ENCODE measurements around the gene MIPOL1. TPM values are rescaled to one million over a fixed set of nuclear protein-coding genes. Genes with fewer than 3 reads are reported as not detected.

Gene MIPOL1
- total and polyA plus RNA-seq, 7 experiments from 2014 or later = 0.12 to 0.69 (median 0.27) TPM; not detected in 4

DNA sequence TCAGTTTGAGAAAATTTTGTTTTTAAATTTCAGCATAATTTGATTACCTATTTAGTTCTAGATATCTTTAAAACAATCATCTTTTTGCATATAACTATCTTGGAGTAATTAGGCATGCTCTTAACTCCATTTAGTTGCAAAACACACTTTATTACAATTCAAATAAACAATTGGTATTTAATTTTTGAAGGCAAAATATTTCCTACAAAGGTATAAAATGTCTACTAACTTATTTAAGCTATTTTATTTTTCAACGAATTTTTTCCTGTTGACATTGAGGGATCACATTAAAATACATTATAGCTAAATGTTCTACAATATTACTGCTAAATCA lies 389.0 kb downstream of the MIPOL1 start:
- no peaks in the 10 kb centered on the region for H3K36me3 ChIP-seq (ENCODE audit: control insufficient read depth in 2 of 3, insufficient read depth in 3 of 3, low read length in 3 of 3)
- Mint-ChIP-seq H3K36me3 (peaks cover 0 to 31% (median 0%) of the 10 kb centered on the region in 5 donors), H3K9me3 (peaks cover 2 to 53% (median 24%) of the 10 kb centered on the region in 11 donors), H3K4me1 (peaks cover 0 to 2% (median 0%) of the 10 kb centered on the region in 7 donors), H3K27ac (no peak overlapping the region), H3K27me3 (peaks cover 55 to 74% (median 65%) of the 10 kb centered on the region in 5 donors), H3K4me3 (no peak overlapping the region)
- CTCF ChIA-PET = no interaction called here
- H3K27ac ChIP-seq (ENCODE audit: low read depth, low read length) = no peak overlapping the region
- intact Hi-C loops (cut with micrococcal nuclease) = loop anchor here in 1 of 2 donors (5.0 kb wide), 1 partner anchor 1069 kb away; no protein-coding TSS in a partner anchor
- H3K27me3 ChIP-seq (ENCODE audit: control insufficient read depth in 2 of 2, insufficient read depth in 2 of 2, low read length in 2 of 2) = peaks cover 0 to 7% of the 10 kb centered on the region in 2 donors
- H3K9me3 ChIP-seq (ENCODE audit: control insufficient read depth in 2 of 3, low read length in 3 of 3) = no peaks in the 10 kb centered on the region
- POLR2A ChIA-PET = no interaction called here
- ATAC-seq (no peak), DNase-seq (no peak)
- no peaks in the 10 kb centered on the region for H3K4me1 ChIP-seq (ENCODE audit: control insufficient read depth in 2 of 2, insufficient read depth in 2 of 2, low read length in 2 of 2)
- H3K4me3 ChIP-seq (ENCODE audit: low read length) = no peak overlapping the region

DNA sequence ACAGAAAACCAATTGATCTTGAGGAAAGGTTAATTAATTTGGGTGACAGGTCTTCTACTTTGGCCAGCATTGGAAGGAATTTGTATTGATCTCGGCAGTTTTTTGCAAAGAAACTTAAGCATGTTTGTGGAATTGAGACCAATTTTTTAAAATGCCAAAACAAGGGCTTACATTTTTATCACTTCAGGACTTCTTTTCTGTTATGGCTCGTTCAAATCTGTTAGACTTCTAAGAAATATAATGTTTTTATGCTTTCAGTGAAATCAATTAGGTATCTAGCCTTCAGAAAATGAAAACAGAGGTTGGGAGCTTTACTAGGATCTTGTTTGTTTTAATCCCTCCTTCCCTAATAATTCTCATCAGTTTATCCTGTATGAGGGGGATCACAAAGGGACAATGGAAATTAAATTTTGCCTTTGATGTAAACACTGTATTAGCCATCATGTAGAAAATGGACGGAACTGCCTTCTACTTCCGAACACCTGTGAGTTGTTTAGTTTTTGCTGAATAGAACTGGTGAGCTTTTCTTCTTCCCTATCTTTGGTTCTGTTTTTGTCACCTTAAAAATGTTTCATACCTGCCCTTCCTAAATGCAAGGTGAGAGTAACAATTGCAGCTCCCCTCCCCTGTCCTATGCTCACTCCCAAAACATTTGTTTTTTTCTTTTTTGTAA lies 389.5 kb downstream of the MIPOL1 start:
- no peak overlapping the region for H3K27ac ChIP-seq (ENCODE audit: low read depth, low read length)
- Mint-ChIP-seq H3K27ac (peak overlapping the region in 1 of 9 donors; percentile 18), H3K9me3 (peaks cover 3 to 57% (median 24%) of the 10 kb centered on the region in 11 donors), H3K4me3 (no peak overlapping the region), H3K4me1 (peaks cover 0 to 2% (median 0%) of the 10 kb centered on the region in 7 donors), H3K27me3 (peaks cover 56 to 76% (median 64%) of the 10 kb centered on the region in 5 donors), H3K36me3 (peaks cover 0 to 31% (median 0%) of the 10 kb centered on the region in 5 donors)
- DNase-seq = no peak
- ATAC-seq = no peak
- ChIA-PET POLR2A (no interaction called here), CTCF (no interaction called here)
- no peaks in the 10 kb centered on the region for H3K36me3 ChIP-seq (ENCODE audit: control insufficient read depth in 2 of 3, insufficient read depth in 3 of 3, low read length in 3 of 3)
- H3K4me3 ChIP-seq (ENCODE audit: low read length) = no peak overlapping the region
- no peaks in the 10 kb centered on the region for H3K9me3 ChIP-seq (ENCODE audit: control insufficient read depth in 2 of 3, low read length in 3 of 3)
- intact Hi-C loops (cut with micrococcal nuclease) = loop anchor here in 1 of 2 donors (5.0 kb wide), 1 partner anchor 1070 kb away; no protein-coding TSS in a partner anchor
- H3K4me1 ChIP-seq (ENCODE audit: control insufficient read depth in 2 of 2, insufficient read depth in 2 of 2, low read length in 2 of 2) = no peaks in the 10 kb centered on the region
- peaks cover 0 to 7% of the 10 kb centered on the region in 2 donors for H3K27me3 ChIP-seq (ENCODE audit: control insufficient read depth in 2 of 2, insufficient read depth in 2 of 2, low read length in 2 of 2)

DNA sequence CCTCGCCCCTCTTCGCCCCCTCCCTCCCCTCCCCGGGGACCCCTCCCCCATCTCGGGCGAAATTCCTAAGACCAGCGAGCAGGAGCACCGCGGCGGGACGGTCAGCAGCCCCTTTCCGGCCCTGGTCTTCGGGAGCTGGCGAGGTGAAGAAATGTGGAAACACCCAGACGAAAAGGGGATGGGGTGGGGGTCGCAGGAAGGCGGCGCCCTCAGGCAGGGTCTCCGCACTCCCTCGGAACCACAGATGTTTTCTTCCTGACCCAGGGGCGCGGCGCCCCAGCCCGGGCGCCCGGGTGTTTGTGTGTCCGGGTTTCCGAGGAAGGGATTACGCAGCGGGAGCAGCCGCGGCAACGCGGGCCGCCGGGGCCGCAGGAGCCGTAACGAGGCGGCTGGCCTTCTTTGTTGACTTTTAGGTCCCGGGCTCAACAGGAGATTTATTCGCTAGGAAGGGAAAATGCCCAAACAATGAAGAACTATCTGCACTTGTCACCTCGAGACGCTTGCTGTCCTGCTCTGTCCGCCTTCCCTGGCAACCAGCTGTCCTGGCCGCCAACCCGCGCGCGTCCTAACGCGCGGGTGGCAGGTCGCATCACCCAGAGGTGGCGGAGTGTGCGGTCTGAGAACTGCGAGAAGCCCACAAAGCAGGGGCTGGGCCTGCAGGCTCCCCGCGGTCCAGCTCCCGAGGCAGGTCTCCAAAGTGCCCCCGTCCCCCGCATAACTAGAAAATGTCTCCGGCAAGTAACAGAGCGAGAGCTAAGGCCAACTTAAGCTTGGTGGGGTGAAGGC lies 390.3 kb downstream of the MIPOL1 start:
- no peak overlapping the region for H3K4me3 Mint-ChIP-seq
- POLR2A ChIA-PET = no interaction called here
- peak overlapping the region in 1 of 9 donors; percentile 15 for H3K27ac Mint-ChIP-seq
- H3K4me3 ChIP-seq (ENCODE audit: low read length) = no peak overlapping the region
- intact Hi-C loops (cut with micrococcal nuclease) = loop anchor here in 1 of 2 donors (5.0 kb wide), 1 partner anchor 1071 kb away; no protein-coding TSS in a partner anchor
- CTCF ChIA-PET = no interaction called here
- no peaks in the 10 kb centered on the region for H3K9me3 ChIP-seq (ENCODE audit: control insufficient read depth in 2 of 3, low read length in 3 of 3)
- peaks cover 0 to 7% of the 10 kb centered on the region in 2 donors for H3K27me3 ChIP-seq (ENCODE audit: control insufficient read depth in 2 of 2, insufficient read depth in 2 of 2, low read length in 2 of 2)
- H3K27me3 Mint-ChIP-seq = peaks cover 64 to 77% (median 66%) of the 10 kb centered on the region in 5 donors
- H3K9me3 Mint-ChIP-seq = peaks cover 3 to 65% (median 24%) of the 10 kb centered on the region in 11 donors
- H3K4me1 Mint-ChIP-seq = peaks cover 0 to 2% (median 0%) of the 10 kb centered on the region in 7 donors
- H3K36me3 ChIP-seq (ENCODE audit: control insufficient read depth in 2 of 3, insufficient read depth in 3 of 3, low read length in 3 of 3) = no peaks in the 10 kb centered on the region
- H3K4me1 ChIP-seq (ENCODE audit: control insufficient read depth in 2 of 2, insufficient read depth in 2 of 2, low read length in 2 of 2) = no peaks in the 10 kb centered on the region
- peaks cover 0 to 31% (median 2%) of the 10 kb centered on the region in 5 donors for H3K36me3 Mint-ChIP-seq
- ATAC-seq (no peak), DNase-seq (no peak)
- no peak overlapping the region for H3K27ac ChIP-seq (ENCODE audit: low read depth, low read length)

DNA sequence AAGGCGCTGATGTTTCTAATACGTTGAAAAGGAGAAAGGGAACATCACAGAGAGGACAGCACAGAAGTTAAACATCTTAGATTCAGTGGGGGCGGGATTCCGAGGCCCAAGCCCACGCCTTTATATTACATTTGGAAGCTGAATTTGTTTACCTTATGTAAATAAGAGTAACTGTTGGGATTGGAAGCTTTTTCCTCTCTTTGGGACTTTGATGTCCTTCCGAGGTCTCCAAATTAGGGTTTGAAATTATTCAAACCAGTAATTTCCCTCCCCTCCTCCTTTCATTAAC lies 390.9 kb downstream of the MIPOL1 start:
- Mint-ChIP-seq H3K36me3 (peaks cover 0 to 31% (median 2%) of the 10 kb centered on the region in 5 donors), H3K9me3 (peaks cover 3 to 70% (median 24%) of the 10 kb centered on the region in 11 donors), H3K27ac (peak overlapping the region in 1 of 9 donors; percentile 15), H3K4me1 (peaks cover 0 to 4% (median 0%) of the 10 kb centered on the region in 7 donors), H3K4me3 (no peak overlapping the region), H3K27me3 (peaks cover 68 to 78% (median 71%) of the 10 kb centered on the region in 5 donors)
- ATAC-seq (no peak), DNase-seq (no peak)
- H3K27me3 ChIP-seq (ENCODE audit: control insufficient read depth in 2 of 2, insufficient read depth in 2 of 2, low read length in 2 of 2) = peaks cover 0 to 7% of the 10 kb centered on the region in 2 donors
- H3K4me1 ChIP-seq (ENCODE audit: control insufficient read depth in 2 of 2, insufficient read depth in 2 of 2, low read length in 2 of 2) = no peaks in the 10 kb centered on the region
- ChIA-PET POLR2A (no interaction called here), CTCF (no interaction called here)
- no peak overlapping the region for H3K27ac ChIP-seq (ENCODE audit: low read depth, low read length)
- no peak overlapping the region for H3K4me3 ChIP-seq (ENCODE audit: low read length)
- no peaks in the 10 kb centered on the region for H3K36me3 ChIP-seq (ENCODE audit: control insufficient read depth in 2 of 3, insufficient read depth in 3 of 3, low read length in 3 of 3)
- no peaks in the 10 kb centered on the region for H3K9me3 ChIP-seq (ENCODE audit: control insufficient read depth in 2 of 3, low read length in 3 of 3)
- intact Hi-C loops (cut with micrococcal nuclease) = loop anchor here in 1 of 2 donors (5.0 kb wide), 1 partner anchor 1071 kb away; no protein-coding TSS in a partner anchor

DNA sequence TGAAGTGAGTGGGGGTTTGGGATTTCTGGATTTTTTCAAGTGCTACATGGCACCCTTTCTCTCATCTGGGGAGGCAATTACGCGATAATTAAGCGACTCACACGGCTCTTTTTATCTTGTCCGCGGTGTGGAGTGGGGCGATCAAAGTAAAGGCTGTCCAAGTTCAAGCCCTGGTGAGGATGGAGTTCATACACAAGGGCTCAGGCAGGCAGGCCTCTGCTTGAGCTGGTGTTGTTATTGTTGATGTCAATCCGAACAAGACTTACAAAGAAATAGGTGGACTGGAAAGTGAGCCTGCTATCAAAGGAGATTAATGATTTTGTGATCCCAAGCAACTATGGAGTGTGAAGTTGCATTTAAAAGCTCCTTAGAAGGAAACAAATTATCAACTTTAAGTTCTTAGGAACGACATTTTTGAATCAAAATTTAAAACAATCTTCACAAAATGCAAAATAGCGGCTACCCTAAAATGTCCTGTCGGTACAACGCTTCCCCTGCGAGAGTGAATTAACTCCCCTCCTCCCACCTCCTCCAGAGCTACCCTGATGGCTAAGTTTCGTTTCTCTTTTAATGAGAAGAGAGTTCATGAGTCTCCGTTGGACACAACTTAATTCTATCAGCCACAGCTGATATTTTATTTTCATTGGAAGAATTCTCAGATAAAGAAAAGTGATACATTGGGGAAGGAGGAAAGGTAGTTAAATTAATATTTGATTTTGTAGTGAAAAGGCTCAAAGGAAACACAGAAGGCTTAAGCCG lies 391.4 kb downstream of the MIPOL1 start:
- intact Hi-C loops (cut with micrococcal nuclease) = loop anchor here in 1 of 2 donors (5.0 kb wide), 1 partner anchor 1072 kb away; no protein-coding TSS in a partner anchor
- H3K9me3 Mint-ChIP-seq = peaks cover 4 to 75% (median 24%) of the 10 kb centered on the region in 11 donors
- H3K27me3 ChIP-seq (ENCODE audit: control insufficient read depth in 2 of 2, insufficient read depth in 2 of 2, low read length in 2 of 2) = peaks cover 0 to 8% of the 10 kb centered on the region in 2 donors

DNA sequence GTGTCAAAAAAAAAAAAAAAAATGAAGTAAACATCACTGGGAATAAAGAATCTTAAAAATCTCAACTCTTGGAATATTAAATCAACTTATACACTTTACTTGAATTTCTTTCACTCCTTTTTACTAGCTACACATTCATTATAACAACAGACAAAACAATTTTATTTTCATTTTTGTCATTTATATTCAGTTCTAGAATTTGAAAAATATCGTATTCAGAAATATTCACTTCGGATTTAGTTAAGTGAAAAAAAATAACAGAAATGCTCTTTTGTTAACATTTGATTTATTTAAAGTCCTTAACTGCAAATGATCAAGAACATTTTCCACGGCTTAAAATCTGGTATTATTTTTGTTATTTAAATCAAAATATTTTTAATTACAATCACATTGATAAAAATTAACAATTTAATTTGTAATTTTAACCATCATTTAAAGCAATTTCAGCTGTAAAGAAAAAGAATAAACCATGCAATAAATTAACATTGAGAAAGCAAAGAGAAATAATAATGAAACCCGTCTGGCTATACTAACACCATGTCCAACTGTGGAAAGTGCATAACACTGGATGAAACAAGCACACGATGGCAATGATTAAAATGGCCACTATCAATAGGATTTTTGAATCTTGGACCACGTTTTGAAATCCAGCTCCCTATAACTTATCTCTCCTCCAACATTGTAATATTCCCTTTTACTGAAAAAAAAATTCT lies 392.1 kb downstream of the MIPOL1 start:
- intact Hi-C loops (cut with micrococcal nuclease) = loop anchor here in 1 of 2 donors (5.0 to 10.0 kb wide), 3 partner anchors 285 to 1073 kb away; partner anchors contain the start of gene SSTR1
- Mint-ChIP-seq H3K4me3 (no peak overlapping the region), H3K4me1 (peaks cover 4 to 13% (median 7%) of the 10 kb centered on the region in 7 donors), H3K27me3 (peaks cover 77 to 84% (median 79%) of the 10 kb centered on the region in 5 donors), H3K9me3 (peaks cover 4 to 77% (median 24%) of the 10 kb centered on the region in 11 donors), H3K27ac (no peak overlapping the region), H3K36me3 (peaks cover 0 to 35% (median 2%) of the 10 kb centered on the region in 5 donors)
- no peak overlapping the region for H3K27ac ChIP-seq (ENCODE audit: low read depth, low read length)
- POLR2A ChIA-PET = no interaction called here
- H3K9me3 ChIP-seq (ENCODE audit: control insufficient read depth in 2 of 3, low read length in 3 of 3) = no peaks in the 10 kb centered on the region
- H3K36me3 ChIP-seq (ENCODE audit: control insufficient read depth in 2 of 3, insufficient read depth in 3 of 3, low read length in 3 of 3) = no peaks in the 10 kb centered on the region
- peaks cover 0 to 10% of the 10 kb centered on the region in 2 donors for H3K27me3 ChIP-seq (ENCODE audit: control insufficient read depth in 2 of 2, insufficient read depth in 2 of 2, low read length in 2 of 2)
- DNase-seq (no peak), ATAC-seq (no peak)
- H3K4me3 ChIP-seq (ENCODE audit: low read length) = no peak overlapping the region
- CTCF ChIA-PET = no interaction called here
- no peaks in the 10 kb centered on the region for H3K4me1 ChIP-seq (ENCODE audit: control insufficient read depth in 2 of 2, insufficient read depth in 2 of 2, low read length in 2 of 2)

More for the DNA sequence above, 391.4 kb downstream of the MIPOL1 start:
- ChIA-PET POLR2A (no interaction called here), CTCF (no interaction called here)
- Histone ChIP-seq H3K36me3 (ENCODE audit: control insufficient read depth in 2 of 3, insufficient read depth in 3 of 3, low read length in 3 of 3) (no peaks in the 10 kb centered on the region), H3K4me1 (ENCODE audit: control insufficient read depth in 2 of 2, insufficient read depth in 2 of 2, low read length in 2 of 2) (no peaks in the 10 kb centered on the region), H3K4me3 (ENCODE audit: low read length) (no peak overlapping the region), H3K9me3 (ENCODE audit: control insufficient read depth in 2 of 3, low read length in 3 of 3) (no peaks in the 10 kb centered on the region), H3K27ac (ENCODE audit: low read depth, low read length) (no peak overlapping the region)
- ATAC-seq (no peak), DNase-seq (no peak)
- peaks cover 0 to 33% (median 2%) of the 10 kb centered on the region in 5 donors for H3K36me3 Mint-ChIP-seq
- H3K4me1 Mint-ChIP-seq = peaks cover 2 to 9% (median 4%) of the 10 kb centered on the region in 7 donors
- peaks cover 73 to 83% (median 76%) of the 10 kb centered on the region in 5 donors for H3K27me3 Mint-ChIP-seq
- H3K4me3 Mint-ChIP-seq = peak overlapping the region in 2 of 10 donors; percentile 18 to 29
- H3K27ac Mint-ChIP-seq = no peak overlapping the region
